Measurements from ENCODE around the gene LCNL1. TPM values are rescaled to one million over a fixed set of nuclear protein-coding genes. Genes with fewer than 3 reads are reported as not detected.

Gene LCNL1
- total RNA-seq, 1 donor from 2014 or later: not detected

GRCh38 chr9:137034709-137035506, 52.1 kb downstream of the LCNL1 start:
- no peak for DNase-seq (ENCODE audit: extremely low read depth, low read depth, low spot score)

Other genes starting within 250 kb of the LCNL1 start
- gene LCN10, start 240.1 kb upstream of the LCNL1 start, total RNA-seq: not detected in 2 replicates
- not detected in 2 replicates for gene LCN6, start 234.5 kb upstream of the LCNL1 start, total RNA-seq
- gene LCN8, start 224.8 kb upstream of the LCNL1 start, total RNA-seq: not detected in 2 replicates
- gene LCN15, start 218.5 kb upstream of the LCNL1 start, total RNA-seq: 0.29 TPM in 1 of 2 replicates, not detected in the other
- 69.7 and 113 TPM in 2 replicates for gene TMEM141, start 191.6 kb upstream of the LCNL1 start, total RNA-seq
- 0.41 and 0.48 TPM in 2 replicates for gene CCDC183, start 186.7 kb upstream of the LCNL1 start, total RNA-seq
- gene RABL6, start 175.0 kb upstream of the LCNL1 start, total RNA-seq: 90.2 and 99.9 TPM in 2 replicates
- 0.48 and 1.6 TPM in 2 replicates for gene AJM1, start 140.5 kb upstream of the LCNL1 start, total RNA-seq
- gene PHPT1, start 133.6 kb upstream of the LCNL1 start, total RNA-seq: 153 and 179 TPM in 2 replicates
- gene MAMDC4, start 130.6 kb upstream of the LCNL1 start, total RNA-seq: 1.4 and 3.4 TPM in 2 replicates
- gene EDF1, start 116.7 kb upstream of the LCNL1 start, total RNA-seq: 496 and 520 TPM in 2 replicates
- gene TRAF2, start 96.5 kb upstream of the LCNL1 start, total RNA-seq: 12.2 and 21.9 TPM in 2 replicates
- 187 and 188 TPM in 2 replicates for gene FBXW5, start 38.3 kb upstream of the LCNL1 start, total RNA-seq
- not detected in 2 replicates for gene C8G, start 37.8 kb upstream of the LCNL1 start, total RNA-seq
- gene LCN12, start 30.7 kb upstream of the LCNL1 start, total RNA-seq: not detected in 2 replicates
- gene PTGDS, start 5.5 kb upstream of the LCNL1 start, total RNA-seq: not detected in 2 replicates
- gene PAXX, start 9.4 kb downstream of the LCNL1 start, total RNA-seq: 28.0 and 47.2 TPM in 2 replicates
- 0.29 and 2.3 TPM in 2 replicates for gene CLIC3, start 13.6 kb downstream of the LCNL1 start, total RNA-seq
- 27.2 and 28.4 TPM in 2 replicates for gene ABCA2, start 45.2 kb downstream of the LCNL1 start, total RNA-seq
- not detected in 2 replicates for gene FUT7, start 49.1 kb downstream of the LCNL1 start, total RNA-seq
- gene NPDC1, start 63.2 kb downstream of the LCNL1 start, total RNA-seq: 195 and 250 TPM in 2 replicates
- not detected in 2 replicates for gene ENTPD2, start 71.1 kb downstream of the LCNL1 start, total RNA-seq
- gene SAPCD2, start 87.6 kb downstream of the LCNL1 start, total RNA-seq: 6.1 and 6.7 TPM in 2 replicates
- gene UAP1L1, start 94.5 kb downstream of the LCNL1 start, total RNA-seq: 17.2 and 30.3 TPM in 2 replicates
- gene MAN1B1, start 104.0 kb downstream of the LCNL1 start, total RNA-seq: 109 and 118 TPM in 2 replicates
- gene DPP7, start 131.7 kb downstream of the LCNL1 start, total RNA-seq: 154 and 167 TPM in 2 replicates
- gene GRIN1, start 156.2 kb downstream of the LCNL1 start, total RNA-seq: not detected in 2 replicates
- gene LRRC26, start 187.1 kb downstream of the LCNL1 start, total RNA-seq: not detected in 2 replicates
- gene TMEM210, start 189.1 kb downstream of the LCNL1 start, total RNA-seq: not detected in 2 replicates
- gene ANAPC2, start 205.6 kb downstream of the LCNL1 start, total RNA-seq: 22.9 and 34.2 TPM in 2 replicates
- gene SSNA1, start 205.7 kb downstream of the LCNL1 start, total RNA-seq: 91.8 and 109 TPM in 2 replicates
- 10.0 and 10.8 TPM in 2 replicates for gene TPRN, start 217.7 kb downstream of the LCNL1 start, total RNA-seq
- gene TMEM203, start 222.7 kb downstream of the LCNL1 start, total RNA-seq: 24.3 and 32.1 TPM in 2 replicates
- 10.3 and 12.8 TPM in 2 replicates for gene NDOR1, start 222.7 kb downstream of the LCNL1 start, total RNA-seq
- gene RNF208, start 239.2 kb downstream of the LCNL1 start, total RNA-seq: 0.76 and 2.9 TPM in 2 replicates
- gene CYSRT1, start 242.2 kb downstream of the LCNL1 start, total RNA-seq: 0.41 and 0.78 TPM in 2 replicates
- gene RNF224, start 244.5 kb downstream of the LCNL1 start, total RNA-seq: not detected in 2 replicates
- not detected in 2 replicates for gene SLC34A3, start 247.9 kb downstream of the LCNL1 start, total RNA-seq